Adipocyte (in vitro differentiated cells): Measurements from ENCODE around the gene CKAP2L.
A peak's percentile ranks its signal among the peaks of the same experiment; 100 is the strongest.

Source experiments
- DNase-seq: peaks from one replicate; pipeline ENCODE4 v3.0.0-alpha.2; 2015; ENCODE audit warnings: low read depth
- H3K27me3 ChIP-seq: replicated peaks from 2 replicates; pipeline ENCODE4 v1.7.0; 2013; ENCODE audit warnings: mild to moderate bottlenecking, low read length, moderate library complexity; ENCODE audit not compliant: control insufficient read depth, insufficient read depth
- H3K36me3 ChIP-seq: 2 replicates; pipeline ENCODE4 v1.7.0; 2013; ENCODE audit warnings: low read length, mild to moderate bottlenecking, moderate library complexity; ENCODE audit not compliant: control insufficient read depth, insufficient read depth, severe bottlenecking
- H3K4me1 ChIP-seq: 2 replicates; pipeline ENCODE4 v1.7.0; 2013; ENCODE audit warnings: mild to moderate bottlenecking, low read length, moderate library complexity; ENCODE audit not compliant: control insufficient read depth, insufficient read depth
- H3K4me3 ChIP-seq: 2 replicates; pipeline ENCODE4 v1.7.0; 2013; ENCODE audit warnings: mild to moderate bottlenecking, low read length, moderate library complexity
- H3K9ac ChIP-seq: 2 replicates; pipeline ENCODE4 v1.7.0; 2013; ENCODE audit warnings: mild to moderate bottlenecking, low read length, moderate library complexity
- H3K9me3 ChIP-seq: 2 replicates; pipeline ENCODE4 v1.7.0; 2013; ENCODE audit warnings: mild to moderate bottlenecking, low read length, moderate library complexity; ENCODE audit not compliant: control insufficient read depth

Gene CKAP2L

GRCh38 chr2:112774536-112775285 is 10.3 kb upstream of the CKAP2L start:
- Histone ChIP-seq H3K36me3 (no peaks in the 10 kb centered on the region), H3K27me3 (no peaks in the 10 kb centered on the region), H3K4me1 (no peaks in the 10 kb centered on the region), H3K9ac (no peak overlapping the region), H3K4me3 (no peak overlapping the region), H3K9me3 (no peaks in the 10 kb centered on the region)
- no peak for DNase-seq

GRCh38 chr2:112773556-112773955 is 9.1 kb upstream of the CKAP2L start:
- Histone ChIP-seq H3K4me3 (no peak overlapping the region), H3K9ac (no peak overlapping the region), H3K4me1 (no peaks in the 10 kb centered on the region), H3K36me3 (no peaks in the 10 kb centered on the region), H3K9me3 (no peaks in the 10 kb centered on the region), H3K27me3 (no peaks in the 10 kb centered on the region)
- DNase-seq, result no peak

GRCh38 chr2:112772911-112773475 is 8.6 kb upstream of the CKAP2L start:
- Histone ChIP-seq H3K27me3 (no peaks in the 10 kb centered on the region), H3K36me3 (no peaks in the 10 kb centered on the region), H3K4me1 (no peaks in the 10 kb centered on the region), H3K9ac (no peak overlapping the region), H3K9me3 (no peaks in the 10 kb centered on the region), H3K4me3 (no peak overlapping the region)
- no peak for DNase-seq

GRCh38 chr2:112772322-112772721 is 7.9 kb upstream of the CKAP2L start:
- Histone ChIP-seq H3K27me3 (no peaks in the 10 kb centered on the region), H3K4me3 (no peak overlapping the region), H3K36me3 (no peaks in the 10 kb centered on the region), H3K9me3 (no peaks in the 10 kb centered on the region), H3K9ac (no peak overlapping the region), H3K4me1 (no peaks in the 10 kb centered on the region)
- no peak for DNase-seq

- H3K27me3 ChIP-seq, result no peaks in the 10 kb centered on the region
- H3K9ac ChIP-seq, result no peak overlapping the region
- H3K4me1 ChIP-seq, result peaks cover 8% of the 10 kb centered on the region
- no peak overlapping the region for H3K4me3 ChIP-seq
- H3K9me3 ChIP-seq, result no peaks in the 10 kb centered on the region
- DNase-seq, result peak; percentile 2
- no peaks in the 10 kb centered on the region for H3K36me3 ChIP-seq
These were observed 4.0 kb upstream of the CKAP2L start for GRCh38 chr2:112768432-112768831.

- no peak overlapping the region for H3K9ac ChIP-seq
- DNase-seq, result no peak
- H3K4me3 ChIP-seq, result no peak overlapping the region
- no peaks in the 10 kb centered on the region for H3K27me3 ChIP-seq
- H3K36me3 ChIP-seq, result no peaks in the 10 kb centered on the region
- peaks cover 8% of the 10 kb centered on the region for H3K4me1 ChIP-seq
- H3K9me3 ChIP-seq, result no peaks in the 10 kb centered on the region
These were observed 3.4 kb upstream of the CKAP2L start for GRCh38 chr2:112767693-112768330.

GRCh38 chr2:112765251-112765650 is 842 bp upstream of the CKAP2L start:
- H3K9me3 ChIP-seq, result no peaks in the 10 kb centered on the region
- peak; percentile 27 for DNase-seq
- no peaks in the 10 kb centered on the region for H3K27me3 ChIP-seq
- peak overlapping the region; percentile 93 for H3K4me3 ChIP-seq
- H3K4me1 ChIP-seq, result peaks cover 8% of the 10 kb centered on the region
- peak overlapping the region; percentile 79 for H3K9ac ChIP-seq
- H3K36me3 ChIP-seq, result no peaks in the 10 kb centered on the region

- Histone ChIP-seq H3K36me3 (no peaks in the 10 kb centered on the region), H3K9ac (no peak overlapping the region), H3K27me3 (no peaks in the 10 kb centered on the region), H3K9me3 (no peaks in the 10 kb centered on the region), H3K4me3 (no peak overlapping the region), H3K4me1 (peaks cover 11% of the 10 kb centered on the region)
- DNase-seq, result no peak
These were observed 2.1 kb downstream of the CKAP2L start for GRCh38 chr2:112762276-112762675.

- no peak for DNase-seq
- H3K4me1 ChIP-seq, result peaks cover 20% of the 10 kb centered on the region
- H3K9me3 ChIP-seq, result no peaks in the 10 kb centered on the region
- no peak overlapping the region for H3K4me3 ChIP-seq
- H3K9ac ChIP-seq, result no peak overlapping the region
- H3K36me3 ChIP-seq, result no peaks in the 10 kb centered on the region
- no peaks in the 10 kb centered on the region for H3K27me3 ChIP-seq
These were observed 4.3 kb downstream of the CKAP2L start for GRCh38 chr2:112760149-112760548.

GRCh38 chr2:112758711-112759110 is 5.7 kb downstream of the CKAP2L start:
- Histone ChIP-seq H3K9ac (no peak overlapping the region), H3K4me3 (no peak overlapping the region), H3K4me1 (peaks cover 14% of the 10 kb centered on the region), H3K9me3 (no peaks in the 10 kb centered on the region), H3K36me3 (no peaks in the 10 kb centered on the region), H3K27me3 (no peaks in the 10 kb centered on the region)
- DNase-seq, result no peak

- Histone ChIP-seq H3K4me1 (peaks cover 12% of the 10 kb centered on the region), H3K36me3 (no peaks in the 10 kb centered on the region), H3K9ac (no peak overlapping the region), H3K4me3 (no peak overlapping the region), H3K9me3 (no peaks in the 10 kb centered on the region), H3K27me3 (no peaks in the 10 kb centered on the region)
- DNase-seq, result no peak
These were observed 7.1 kb downstream of the CKAP2L start for GRCh38 chr2:112757265-112757664.
